ENCODE results near the gene SHC4.

DNA sequence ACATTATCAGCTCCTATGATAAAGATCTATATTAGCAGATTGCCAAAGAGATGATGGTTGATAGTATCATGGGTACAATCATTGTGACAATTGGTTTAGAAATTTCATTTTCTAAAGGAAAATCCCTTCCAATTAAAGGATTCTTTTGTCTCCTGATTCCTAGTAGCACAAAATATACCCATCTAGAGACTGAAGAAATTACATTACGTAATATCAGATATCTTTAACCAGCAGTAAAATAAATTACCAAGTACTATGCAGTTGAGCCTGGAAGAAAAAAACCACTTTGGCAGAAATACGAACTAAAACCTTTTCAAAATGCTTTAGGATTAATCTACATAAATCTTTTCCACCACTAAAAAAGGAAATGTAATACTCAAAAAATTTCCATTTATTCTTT is 35.6 kb upstream of the SHC4 start:
- TF ChIP-seq, protein P1, sequence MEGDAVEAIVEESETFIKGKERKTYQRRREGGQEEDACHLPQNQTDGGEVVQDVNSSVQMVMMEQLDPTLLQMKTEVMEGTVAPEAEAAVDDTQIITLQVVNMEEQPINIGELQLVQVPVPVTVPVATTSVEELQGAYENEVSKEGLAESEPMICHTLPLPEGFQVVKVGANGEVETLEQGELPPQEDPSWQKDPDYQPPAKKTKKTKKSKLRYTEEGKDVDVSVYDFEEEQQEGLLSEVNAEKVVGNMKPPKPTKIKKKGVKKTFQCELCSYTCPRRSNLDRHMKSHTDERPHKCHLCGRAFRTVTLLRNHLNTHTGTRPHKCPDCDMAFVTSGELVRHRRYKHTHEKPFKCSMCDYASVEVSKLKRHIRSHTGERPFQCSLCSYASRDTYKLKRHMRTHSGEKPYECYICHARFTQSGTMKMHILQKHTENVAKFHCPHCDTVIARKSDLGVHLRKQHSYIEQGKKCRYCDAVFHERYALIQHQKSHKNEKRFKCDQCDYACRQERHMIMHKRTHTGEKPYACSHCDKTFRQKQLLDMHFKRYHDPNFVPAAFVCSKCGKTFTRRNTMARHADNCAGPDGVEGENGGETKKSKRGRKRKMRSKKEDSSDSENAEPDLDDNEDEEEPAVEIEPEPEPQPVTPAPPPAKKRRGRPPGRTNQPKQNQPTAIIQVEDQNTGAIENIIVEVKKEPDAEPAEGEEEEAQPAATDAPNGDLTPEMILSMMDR (conservative IDR thresholded peaks at IDR 0.05 in 1 of 2, IDR thresholded peaks at IDR 0.05 in 1 of 2; ENCODE audit: extremely low read depth in 1 of 2, insufficient read depth in 1 of 2, low read depth in 1 of 2, low read length in 2 of 2): no peak
- no peak for TF ChIP-seq EZH2 (IDR thresholded peaks at IDR 0.05; ENCODE audit: borderline replicate concordance, low read length)
